Adrenal gland (tissue), 12 donors: ENCODE measurements around the gene KLHL25. TPM values are rescaled to one million over a fixed set of nuclear protein-coding genes. Genes with fewer than 3 reads are reported as not detected.

Source experiments
- DNase-seq, 7 donors: peaks; one replicate each; pipeline ENCODE4 v3.0.0-alpha.2; 2019 to 2020
- H3K27ac ChIP-seq, 5 donors: fragments of 200-600 bp; sonication (generic) in 4 of 5; 1 replicate in 3 of 5; 2 replicates in 2 of 5; pipeline versions ENCODE4 v1.5.1 to v1.8.0; 2016 to 2020; ENCODE audit warnings: mild to moderate bottlenecking in 1 of 5
- H3K27me3 ChIP-seq: fragments of 200-600 bp; 2 replicates; pipeline ENCODE4 v1.8.0; 2021
- H3K36me3 ChIP-seq, 2 donors: fragments of 200-600 bp; replicated peaks in 1 of 2; 1 replicate in 1 of 2; 2 replicates in 1 of 2; pipeline versions ENCODE4 v1.5.1 to v1.8.0; 2018 to 2022
- H3K4me1 ChIP-seq, 2 donors: fragments of 200-600 bp; replicated peaks in 1 of 2; 1 replicate in 1 of 2; 2 replicates in 1 of 2; pipeline versions ENCODE4 v1.5.1 to v1.8.0; 2018 to 2021
- H3K4me3 ChIP-seq, 4 donors: fragments of 200-600 bp; sonication (generic) in 3 of 4; one replicate each; pipeline ENCODE4 v1.5.1; 2016 to 2018
- H3K9me3 ChIP-seq, 3 donors: fragments of 200-600 bp; sonication (generic) in 1 of 3; replicated peaks in 1 of 3; 1 replicate in 2 of 3; 2 replicates in 1 of 3; pipeline versions ENCODE4 v1.5.1 to v1.8.0; 2016 to 2021
- POLR2A ChIP-seq, 2 donors: fragments of 450-650 bp; IDR thresholded peaks; one replicate each; pipeline ENCODE4 v1.6.1; 2017; ENCODE audit warnings: antibody characterized with exemption in 2 of 2, mild to moderate bottlenecking in 2 of 2, moderate library complexity in 1 of 2
- WGBS, 4 donors: extraction: QIAGEN DNeasy Blood & Tissue Kit in 2 of 4; methylation state at CpG; one replicate each; pipeline versions ENCODE4 v1.1.5 to v1.1.7; 2013 to 2017; 5-methylcytosine and 5-hydroxymethylcytosine counted together
- intact Hi-C, 2 donors: fragments of 100-400 bp; cut with DNase I; formaldehyde crosslinking; loops; one replicate each; pipeline versions ENCODE4 v1.14.1 to v1.15.0; 2022 to 2023
- polyA plus RNA-seq, 3 donors: library from polyadenylated mRNA; stranded (reverse); fragments of 200-250 nt in 2 of 3; fragments of 350-450 nt in 1 of 3; fragmentation: Illumina TruSeq in 1 of 3; extraction: RNeasy Lipid Tissue Mini Kit (QIAGEN cat#74804) in 1 of 3; gene quantifications; one replicate each; pipeline ENCODE4 v1.2.3, GENCODE V29; 2013 to 2014
- total RNA-seq, 9 donors: library from RNA; depleted of rRNA in 4 of 9; stranded (reverse); fragments of >200 nt in 4 of 9; fragments of 120-200 nt in 1 of 9; fragmentation: NEBNext Ultra II Directional in 1 of 9; extraction: Animal tissue kit (Norgen Biotek cat#: 25700) in 1 of 9; gene quantifications; one replicate each; pipeline versions ENCODE4 v1.1.0 to v1.2.4, GENCODE V29; 2013 to 2023
- TF ChIP-seq, protein P1 (sequence below), 6 experiments: fragments of 450-650 bp in 4 of 6; fragments of 200-600 bp in 2 of 6; sonication (generic) in 1 of 6; IDR thresholded peaks; 1 replicate in 5 of 6; 2 replicates in 1 of 6; pipeline versions ENCODE4 v1.5.1 to v1.8.0; 2016 to 2021; ENCODE audit warnings: antibody characterized with exemption in 6 of 6, mild to moderate bottlenecking in 2 of 6, moderate library complexity in 1 of 6
- donor health status: healthy with polysubstance abuse.
- donor health status: Bipolar disorder and iron deficiency.
- donor health status: DM: yes; HTN: yes; CAD: no.
- donor health status: DM: no; HTN: no; CAD: no.
- donor health status: DM: no; HTN: no; CAD: no.
- donor health status: DM: yes; HTN: yes; CAD: no.

Gene KLHL25
- total and polyA plus RNA-seq, 12 donors = 1.4 to 6.2 (median 4.1) TPM

DNA sequence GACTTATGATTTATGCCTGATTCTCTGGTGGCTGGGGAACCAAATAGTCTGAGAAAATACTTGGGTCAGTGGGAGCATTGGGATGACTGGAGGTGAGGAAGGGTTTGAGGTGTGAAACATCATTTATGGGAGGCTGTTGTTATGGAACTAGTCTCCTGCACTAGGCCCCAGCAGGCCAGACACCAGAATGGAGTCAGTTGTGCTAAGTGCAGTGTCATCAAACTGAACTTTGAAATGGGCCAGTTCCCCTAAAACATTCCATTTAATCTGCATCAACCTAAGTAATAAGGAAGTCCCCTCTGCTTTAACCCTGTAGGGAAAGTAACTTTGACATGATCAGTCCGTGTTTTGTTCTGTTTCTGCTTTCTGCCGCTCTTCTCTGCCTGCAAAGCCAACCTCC, 44.9 kb upstream of the KLHL25 start:
- no peaks in the 10 kb centered on the region for H3K27me3 ChIP-seq
- H3K4me3 ChIP-seq = no peak overlapping the region
- no peaks in the 10 kb centered on the region for H3K9me3 ChIP-seq
- peaks cover 0 to 10% of the 10 kb centered on the region in 2 donors for H3K4me1 ChIP-seq
- H3K27ac ChIP-seq = no peak overlapping the region
- TF ChIP-seq, protein P1, sequence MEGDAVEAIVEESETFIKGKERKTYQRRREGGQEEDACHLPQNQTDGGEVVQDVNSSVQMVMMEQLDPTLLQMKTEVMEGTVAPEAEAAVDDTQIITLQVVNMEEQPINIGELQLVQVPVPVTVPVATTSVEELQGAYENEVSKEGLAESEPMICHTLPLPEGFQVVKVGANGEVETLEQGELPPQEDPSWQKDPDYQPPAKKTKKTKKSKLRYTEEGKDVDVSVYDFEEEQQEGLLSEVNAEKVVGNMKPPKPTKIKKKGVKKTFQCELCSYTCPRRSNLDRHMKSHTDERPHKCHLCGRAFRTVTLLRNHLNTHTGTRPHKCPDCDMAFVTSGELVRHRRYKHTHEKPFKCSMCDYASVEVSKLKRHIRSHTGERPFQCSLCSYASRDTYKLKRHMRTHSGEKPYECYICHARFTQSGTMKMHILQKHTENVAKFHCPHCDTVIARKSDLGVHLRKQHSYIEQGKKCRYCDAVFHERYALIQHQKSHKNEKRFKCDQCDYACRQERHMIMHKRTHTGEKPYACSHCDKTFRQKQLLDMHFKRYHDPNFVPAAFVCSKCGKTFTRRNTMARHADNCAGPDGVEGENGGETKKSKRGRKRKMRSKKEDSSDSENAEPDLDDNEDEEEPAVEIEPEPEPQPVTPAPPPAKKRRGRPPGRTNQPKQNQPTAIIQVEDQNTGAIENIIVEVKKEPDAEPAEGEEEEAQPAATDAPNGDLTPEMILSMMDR (IDR thresholded peaks at IDR 0.05) = no peak
- TF ChIP-seq POLR2A (IDR thresholded peaks at IDR 0.05) = no peak
- DNase-seq = no peak
- intact Hi-C loops = loop anchor here in 1 of 2 donors (5.0 kb wide), 1 partner anchor 107 kb away; no protein-coding TSS in a partner anchor
- 72 to 84% (median 81%) methylated on average over 2 of the region's 2 CpGs for WGBS, 4 donors
- no peaks in the 10 kb centered on the region for H3K36me3 ChIP-seq

DNA sequence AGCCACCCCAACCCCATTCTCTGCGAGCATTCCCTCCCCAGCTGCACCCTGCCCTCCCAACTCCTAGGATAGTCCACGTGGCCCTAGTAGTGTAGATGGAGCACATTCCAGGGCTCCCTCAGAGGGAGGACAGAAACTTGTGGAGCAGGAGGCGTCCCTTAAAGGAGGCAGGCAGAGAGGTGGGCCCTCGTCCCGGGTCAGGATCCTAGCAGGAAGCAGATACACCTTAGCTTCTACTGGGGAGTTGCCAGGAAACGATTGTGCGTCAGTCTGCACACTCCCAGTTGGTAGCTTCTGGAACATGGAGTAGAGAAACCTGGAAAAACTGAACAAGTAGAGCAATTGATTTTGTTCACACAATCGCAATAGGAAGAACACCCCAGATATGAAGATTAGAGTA, 43.9 kb upstream of the KLHL25 start:
- intact Hi-C loops = loop anchor here in 1 of 2 donors (5.0 kb wide), 1 partner anchor 106 kb away; no protein-coding TSS in a partner anchor
- DNase-seq = peak in 1 of 7 donors; percentile 31
- Histone ChIP-seq H3K9me3 (no peaks in the 10 kb centered on the region), H3K27ac (no peak overlapping the region), H3K4me1 (peaks cover 0 to 10% of the 10 kb centered on the region in 2 donors), H3K4me3 (no peak overlapping the region), H3K27me3 (no peaks in the 10 kb centered on the region), H3K36me3 (no peaks in the 10 kb centered on the region)
- 88 to 93% (median 91%) methylated on average over 8 of the region's 8 CpGs for WGBS, 4 donors
- TF ChIP-seq POLR2A (IDR thresholded peaks at IDR 0.05) = no peak
- TF ChIP-seq, protein P1 (IDR thresholded peaks at IDR 0.05) = no peak

DNA sequence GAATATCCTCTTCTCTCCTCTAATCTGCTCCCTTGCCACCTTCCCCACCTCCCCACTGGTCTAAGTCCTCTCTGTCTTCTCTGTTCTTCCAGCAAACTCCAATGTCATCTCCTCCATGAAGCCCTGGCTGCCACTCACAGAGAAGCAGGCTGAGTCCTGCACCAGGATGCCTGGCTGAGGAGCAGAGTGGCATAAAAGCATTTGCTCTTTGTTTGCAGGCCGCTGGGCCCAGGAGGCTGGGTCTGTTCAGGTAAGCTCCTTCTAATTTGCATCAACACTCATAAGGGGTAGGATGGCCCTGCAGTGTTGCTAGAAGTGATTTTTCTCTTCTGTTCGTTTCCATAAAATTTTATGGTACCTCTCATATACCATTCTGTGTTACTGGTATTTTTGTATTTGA, 43.2 kb upstream of the KLHL25 start:
- H3K4me1 ChIP-seq = peaks cover 0 to 10% of the 10 kb centered on the region in 2 donors
- no peak for DNase-seq
- no peaks in the 10 kb centered on the region for H3K27me3 ChIP-seq
- TF ChIP-seq, protein P1 (IDR thresholded peaks at IDR 0.05) = no peak
- TF ChIP-seq POLR2A (IDR thresholded peaks at IDR 0.05) = no peak
- intact Hi-C loops = loop anchor here in 1 of 2 donors (5.0 kb wide), 1 partner anchor 106 kb away; no protein-coding TSS in a partner anchor
- 86 to 97% (median 90%) methylated on average over 2 of the region's 2 CpGs for WGBS, 4 donors
- H3K27ac ChIP-seq = no peak overlapping the region
- H3K9me3 ChIP-seq = no peaks in the 10 kb centered on the region
- no peaks in the 10 kb centered on the region for H3K36me3 ChIP-seq
- no peak overlapping the region for H3K4me3 ChIP-seq

DNA sequence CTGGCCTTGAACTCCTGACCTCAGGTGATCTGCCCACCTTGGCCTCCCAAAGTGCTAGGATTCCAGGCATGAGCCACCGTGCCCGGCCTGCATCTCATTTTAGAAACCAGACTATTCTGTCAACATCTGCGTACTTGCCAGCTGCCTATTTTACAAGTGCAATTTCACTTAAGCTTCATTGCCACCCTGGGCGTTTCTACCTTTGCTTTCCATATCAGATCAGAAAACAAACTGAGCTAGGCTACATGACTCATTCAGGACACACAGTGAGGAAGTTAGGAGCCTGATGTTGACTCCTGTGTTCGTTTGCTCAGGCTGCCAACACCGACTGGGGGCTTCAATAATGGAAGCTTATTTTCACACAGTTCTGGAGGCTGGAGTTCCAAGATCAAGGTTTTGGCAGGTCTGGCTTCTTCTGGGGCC, 42.3 kb upstream of the KLHL25 start:
- 78 to 85% (median 80%) methylated on average over 6 of the region's 6 CpGs for WGBS, 4 donors
- Histone ChIP-seq H3K27ac (no peak overlapping the region), H3K27me3 (no peaks in the 10 kb centered on the region), H3K36me3 (no peaks in the 10 kb centered on the region), H3K4me1 (peaks cover 0 to 10% of the 10 kb centered on the region in 2 donors), H3K4me3 (no peak overlapping the region), H3K9me3 (no peaks in the 10 kb centered on the region)
- TF ChIP-seq POLR2A (IDR thresholded peaks at IDR 0.05) = no peak
- TF ChIP-seq, protein P1 (IDR thresholded peaks at IDR 0.05) = no peak
- intact Hi-C loops = loop anchor here in 1 of 2 donors (5.0 kb wide), 1 partner anchor 105 kb away; no protein-coding TSS in a partner anchor
- DNase-seq = peak in 1 of 7 donors; percentile 51
